Heart right ventricle (tissue), 16 donors: ENCODE results near the gene TSEN34. TPM values are rescaled to one million over a fixed set of nuclear protein-coding genes. Genes with fewer than 3 reads are reported as not detected.

Experiments
- ATAC-seq, 8 donors: fragments of 200-7000 bp; cut with Tn5 transposase; one replicate each; pipeline ENCODE4 v1.9.1; 2020; ENCODE audit warnings: mild to moderate bottlenecking in 8 of 8, moderate library complexity in 8 of 8, moderate number of reproducible peaks in 1 of 8
- DNase-seq, 2 donors: peaks; one replicate each; pipeline ENCODE4 v3.0.0-alpha.2; 2020
- H3K27ac ChIP-seq, 10 donors: fragments of 200-600 bp; sonication (generic) in 2 of 10; one replicate each; pipeline versions ENCODE4 v1.5.0 to v1.8.0; 2020 to 2022; ENCODE audit warnings: mild to moderate bottlenecking in 3 of 10
- H3K27me3 ChIP-seq, 7 donors: fragments of 200-600 bp; one replicate each; pipeline ENCODE4 v1.8.0; 2021 to 2022; ENCODE audit warnings: mild to moderate bottlenecking in 2 of 7
- H3K36me3 ChIP-seq, 9 donors: fragments of 200-600 bp; sonication (generic) in 1 of 9; one replicate each; pipeline versions ENCODE4 v1.5.0 to v1.8.0; 2020 to 2022; ENCODE audit warnings: mild to moderate bottlenecking in 2 of 9
- H3K4me1 ChIP-seq, 9 donors: fragments of 200-600 bp; sonication (generic) in 1 of 9; one replicate each; pipeline versions ENCODE4 v1.5.0 to v1.8.0; 2020 to 2022; ENCODE audit warnings: mild to moderate bottlenecking in 4 of 9
- H3K4me3 ChIP-seq, 10 donors: fragments of 200-600 bp; sonication (generic) in 2 of 10; one replicate each; pipeline versions ENCODE4 v1.5.0 to v1.8.0; 2020 to 2022; ENCODE audit warnings: mild to moderate bottlenecking in 7 of 10, moderate library complexity in 2 of 10
- H3K9me3 ChIP-seq, 11 donors: fragments of 200-600 bp in 10 of 11; sonication (generic) in 2 of 11; one replicate each; pipeline versions ENCODE4 v1.5.0 to v1.8.0; 2013 to 2022; ENCODE audit warnings: mild to moderate bottlenecking in 2 of 11, control low read depth in 1 of 11, moderate library complexity in 1 of 11
- WGBS, 2 donors: extraction: QIAGEN DNeasy Blood & Tissue Kit; methylation state at CpG; one replicate each; pipeline ENCODE4 v1.1.7; 2013; ENCODE audit warnings: inconsistent platforms in 1 of 2; 5-methylcytosine and 5-hydroxymethylcytosine counted together
- intact Hi-C, 10 donors: fragments of 100-400 bp; cut with DNase I; formaldehyde crosslinking; loops; one replicate each; pipeline versions ENCODE4 v1.11.1 to v1.14.2; 2022
- long read RNA-seq, 3 donors: library from polyadenylated mRNA; unstranded; transcript quantifications; one replicate each; pipeline ENCODE4 v2.0.0, GENCODE V29; 2020 to 2021
- polyA plus RNA-seq, 2 donors: library from polyadenylated mRNA; stranded (reverse); fragments of 200-250 nt; gene quantifications; one replicate each; pipeline ENCODE4 v1.2.3, GENCODE V29; 2013
- total RNA-seq, 10 donors: library from RNA; stranded (reverse); fragmentation: NEBNext Ultra II Directional in 3 of 10; extraction: Animal tissue kit (Norgen Biotek cat#: 25700) in 3 of 10; gene quantifications; one replicate each; pipeline versions ENCODE4 v1.2.1 to v1.2.4, GENCODE V29; 2021 to 2023
- TF ChIP-seq, protein P1 (sequence below), 9 donors: fragments of 200-600 bp; sonication (generic) in 2 of 9; IDR thresholded peaks; one replicate each; pipeline versions ENCODE4 v1.5.0 to v1.8.0; 2021 to 2022; ENCODE audit warnings: antibody characterized with exemption in 9 of 9, mild to moderate bottlenecking in 5 of 9, moderate library complexity in 1 of 9
- donor health status: Arrhythmogenic right ventricular cardiomyopathy.
- donor health status: ischemic (EF 13 %, LVEDD 7.1; RV severe dilation, severe dysfunction).
- donor health status: healthy with polysubstance abuse.
- donor health status: DM: no; HTN: yes; CAD: no.
- donor health status: DM: no; HTN: no; CAD: no.
- donor health status: ischemic (EF 25% LVEDD 6.9; RV normal size, moderate dysfunction).
- donor health status: ischemic (EF 25% LVEDD 5.7; RV mildly dilated, moderate dysfunction).
- donor health status: healthy.
- donor health status: DM: yes; HTN: yes; CAD: no.
- donor health status: Ischemic cardiomyopathy.
- donor health status: ischemic (EF 35%, LVEDD 5.7; RV mildly dilated, moderate dysfunction).
- donor health status: nonischemic (EF 11% LVEDD 7.7; RV severe dilation, severe dysfunction).
- donor health status: DM: yes; HTN: yes; CAD: no.
- donor health status: PGD.
- donor health status: ischemic (EF 29% LVEDD 5.4; RV normal size, mild dysfunction).
- donor health status: nonischemic (EF 23%, LVEDD 6.1; RV moderate dilation, normal function).

The TSEN34 gene
- total RNA-seq, result 10 to 100 TPM; 12.1 to 24.0 (median 19.3) TPM
- 10 to 100 TPM in 1 of 2 donors, 1 to 10 TPM in 1; 5.6 to 38.0 TPM for polyA plus RNA-seq
- long read RNA-seq, donor 1, transcript TSEN34-201 (5 exons, 2,294 nt), result minor isoform, 15 of 43 reads
- long read RNA-seq, donor 1, transcript TSEN34-203 (4 exons, 1,349 nt), result major isoform, 18 of 43 reads
- long read RNA-seq, donor 1, partial matches to known transcripts, result 1 of 43 reads
- long read RNA-seq, donor 1, other reads (novel, unspliced or antisense), result 4 of 43 reads
- long read RNA-seq, donor 2, transcript TSEN34-201 (5 exons, 2,294 nt), result major isoform, 17 of 44 reads
- long read RNA-seq, donor 2, transcript TSEN34-203 (4 exons, 1,349 nt), result minor isoform, 15 of 44 reads
- long read RNA-seq, donor 2, partial matches to known transcripts, result 5 of 44 reads
- long read RNA-seq, donor 2, other reads (novel, unspliced or antisense), result 5 of 44 reads
- long read RNA-seq, donor 3, transcript TSEN34-203 (4 exons, 1,349 nt), result minor isoform, 8 of 19 reads
- long read RNA-seq, donor 3, transcript TSEN34-201 (5 exons, 2,294 nt), result major isoform, 9 of 19 reads
- long read RNA-seq, donor 3, partial matches to known transcripts, result 0 of 19 reads
- long read RNA-seq, donor 3, other reads (novel, unspliced or antisense), result 2 of 19 reads

DNA sequence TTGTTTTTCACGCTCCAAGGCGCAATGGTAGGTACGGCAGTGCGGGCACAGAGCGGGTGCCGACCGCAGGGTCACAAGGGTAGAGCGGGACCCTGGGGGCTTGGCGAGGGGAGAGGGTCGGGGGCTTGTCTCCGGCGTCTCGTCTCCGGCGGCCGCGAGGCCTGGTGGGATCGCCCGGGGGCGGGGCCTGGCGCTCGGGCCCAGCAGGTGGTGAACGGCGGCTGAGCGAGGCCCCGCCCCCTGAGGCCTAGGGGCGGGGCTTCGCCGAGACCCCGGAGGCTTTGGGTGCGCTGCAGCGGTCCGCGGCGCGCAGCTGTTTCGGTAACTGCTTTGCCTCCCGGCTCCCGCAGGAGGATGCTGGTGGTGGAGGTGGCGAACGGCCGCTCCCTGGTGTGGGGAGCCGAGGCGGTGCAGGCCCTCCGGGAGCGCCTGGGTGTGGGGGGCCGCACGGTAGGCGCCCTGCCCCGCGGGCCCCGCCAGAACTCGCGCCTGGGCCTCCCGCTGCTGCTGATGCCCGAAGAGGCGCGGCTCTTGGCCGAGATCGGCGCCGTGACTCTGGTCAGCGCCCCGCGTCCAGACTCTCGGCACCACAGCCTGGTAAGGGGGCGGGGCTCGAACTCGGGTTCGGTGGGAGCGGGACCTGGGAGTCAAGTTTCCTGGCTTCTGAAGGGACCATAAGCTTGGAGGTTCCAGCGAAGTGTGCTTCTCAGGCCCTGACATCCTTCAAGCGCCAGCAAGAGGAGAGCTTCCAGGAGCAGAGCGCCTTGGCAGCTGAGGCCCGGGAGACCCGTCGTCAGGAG lies at the start of gene TSEN34:
Gene TSEN34 (plus strand): TSS at position 298 of the 800 bp plus-strand sequence. CDS start 57 bp downstream, at position 355.
- intact Hi-C loops, result loop anchor here in 3 of 10 donors (1.0 kb wide), 2 partner anchors 8 to 9 kb away; partner anchors contain the start of gene RPS9 (in 2 of the 3)
- TF ChIP-seq, protein P1, sequence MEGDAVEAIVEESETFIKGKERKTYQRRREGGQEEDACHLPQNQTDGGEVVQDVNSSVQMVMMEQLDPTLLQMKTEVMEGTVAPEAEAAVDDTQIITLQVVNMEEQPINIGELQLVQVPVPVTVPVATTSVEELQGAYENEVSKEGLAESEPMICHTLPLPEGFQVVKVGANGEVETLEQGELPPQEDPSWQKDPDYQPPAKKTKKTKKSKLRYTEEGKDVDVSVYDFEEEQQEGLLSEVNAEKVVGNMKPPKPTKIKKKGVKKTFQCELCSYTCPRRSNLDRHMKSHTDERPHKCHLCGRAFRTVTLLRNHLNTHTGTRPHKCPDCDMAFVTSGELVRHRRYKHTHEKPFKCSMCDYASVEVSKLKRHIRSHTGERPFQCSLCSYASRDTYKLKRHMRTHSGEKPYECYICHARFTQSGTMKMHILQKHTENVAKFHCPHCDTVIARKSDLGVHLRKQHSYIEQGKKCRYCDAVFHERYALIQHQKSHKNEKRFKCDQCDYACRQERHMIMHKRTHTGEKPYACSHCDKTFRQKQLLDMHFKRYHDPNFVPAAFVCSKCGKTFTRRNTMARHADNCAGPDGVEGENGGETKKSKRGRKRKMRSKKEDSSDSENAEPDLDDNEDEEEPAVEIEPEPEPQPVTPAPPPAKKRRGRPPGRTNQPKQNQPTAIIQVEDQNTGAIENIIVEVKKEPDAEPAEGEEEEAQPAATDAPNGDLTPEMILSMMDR (IDR thresholded peaks at IDR 0.05), result no peak
- H3K27ac ChIP-seq, result peak within 1 kb of the TSS; percentile 92 to 100 (median 96)

DNA sequence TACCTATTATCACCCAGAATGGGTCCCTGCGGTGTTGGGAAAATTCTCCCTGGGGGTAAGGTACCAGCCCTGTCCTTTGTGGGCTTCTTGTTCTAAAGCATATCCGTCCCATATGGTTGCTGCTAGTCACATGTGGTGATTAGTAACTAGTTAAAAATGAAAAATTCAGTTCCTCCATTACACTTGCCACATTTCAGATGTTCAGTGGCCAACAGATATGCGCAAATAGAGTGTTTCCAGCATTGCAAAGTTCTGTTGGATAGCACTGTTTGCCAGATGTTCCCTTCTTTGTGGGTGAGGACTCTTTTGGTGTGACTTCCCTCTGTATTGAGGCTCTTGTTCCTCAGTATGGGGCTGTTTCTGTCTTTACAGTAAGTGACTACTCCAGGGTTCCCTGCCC lies 49.8 kb upstream of the TSEN34 start:
- DNase-seq (no peak), ATAC-seq (no peak)
- Histone ChIP-seq H3K9me3 (no peaks in the 10 kb centered on the region), H3K27ac (no peak overlapping the region), H3K4me1 (peaks cover 13 to 44% (median 34%) of the 10 kb centered on the region in 9 donors), H3K27me3 (no peaks in the 10 kb centered on the region), H3K4me3 (no peak overlapping the region), H3K36me3 (peaks cover 9 to 63% (median 40%) of the 10 kb centered on the region in 9 donors)
- WGBS, 2 donors, result 91 to 93% methylated on average over 3 of the region's 3 CpGs
- intact Hi-C loops, result no loop called here
- TF ChIP-seq, protein P1 (IDR thresholded peaks at IDR 0.05), result no peak

More for the DNA sequence above, at the start of gene TSEN34:
- Histone ChIP-seq H3K27me3 (no peaks in the 10 kb centered on the region), H3K4me3 (peak within 1 kb of the TSS; percentile 77 to 95 (median 86)), H3K36me3 (peaks cover 0 to 47% (median 8%) of the 10 kb centered on the region in 9 donors), H3K9me3 (no peaks in the 10 kb centered on the region), H3K4me1 (peaks cover 10 to 30% (median 22%) of the 10 kb centered on the region in 9 donors)
- ATAC-seq, result peak; percentile 28 to 59 (median 42)
- WGBS, 2 donors, result 1 to 2% methylated on average over 69 to 77 of the region's 77 CpGs
- peak in 1 of 2 donors; percentile 90 for DNase-seq

DNA sequence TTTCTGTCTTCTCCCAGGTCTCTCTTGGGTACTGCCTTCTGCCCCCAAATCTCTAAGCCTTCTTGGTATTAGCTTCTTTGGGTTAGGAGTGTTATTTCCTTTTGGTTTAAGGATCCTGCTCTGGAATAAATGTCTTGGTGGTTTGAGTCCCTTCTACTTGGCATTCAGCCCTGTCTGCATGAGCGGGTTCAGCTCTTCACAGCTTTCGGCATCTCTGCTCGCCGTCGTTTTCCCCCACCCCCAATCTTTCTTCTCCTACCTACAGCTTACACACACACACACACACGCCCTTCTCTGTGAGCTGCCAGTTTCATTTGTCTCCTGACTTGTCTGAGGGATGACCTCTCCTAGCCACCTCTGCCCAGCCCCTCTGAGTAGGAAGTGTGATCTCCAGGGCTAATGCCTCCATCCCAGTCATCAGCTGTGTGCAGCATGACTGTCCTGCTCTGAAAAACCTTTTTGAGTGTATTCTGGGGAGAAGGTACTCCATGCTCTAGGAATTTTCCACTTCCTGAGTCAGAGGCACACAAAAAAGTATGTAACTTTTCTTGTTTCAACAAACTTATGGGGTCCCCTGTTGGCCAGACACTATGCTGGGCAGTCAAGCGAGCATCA lies 48.8 kb upstream of the TSEN34 start:
- no peak overlapping the region for H3K4me3 ChIP-seq
- TF ChIP-seq, protein P1 (IDR thresholded peaks at IDR 0.05), result no peak
- H3K27ac ChIP-seq, result no peak overlapping the region
- peaks cover 9 to 72% (median 49%) of the 10 kb centered on the region in 9 donors for H3K36me3 ChIP-seq
- ATAC-seq (no peak), DNase-seq (no peak)
- intact Hi-C loops, result no loop called here
- H3K4me1 ChIP-seq, result peaks cover 12 to 47% (median 34%) of the 10 kb centered on the region in 9 donors
- H3K9me3 ChIP-seq, result no peaks in the 10 kb centered on the region
- H3K27me3 ChIP-seq, result no peaks in the 10 kb centered on the region
- 81 to 84% methylated on average over 7 of the region's 7 CpGs for WGBS, 2 donors
